Measurements from ENCODE around the gene PSMB5.

The PSMB5 gene

DNA sequence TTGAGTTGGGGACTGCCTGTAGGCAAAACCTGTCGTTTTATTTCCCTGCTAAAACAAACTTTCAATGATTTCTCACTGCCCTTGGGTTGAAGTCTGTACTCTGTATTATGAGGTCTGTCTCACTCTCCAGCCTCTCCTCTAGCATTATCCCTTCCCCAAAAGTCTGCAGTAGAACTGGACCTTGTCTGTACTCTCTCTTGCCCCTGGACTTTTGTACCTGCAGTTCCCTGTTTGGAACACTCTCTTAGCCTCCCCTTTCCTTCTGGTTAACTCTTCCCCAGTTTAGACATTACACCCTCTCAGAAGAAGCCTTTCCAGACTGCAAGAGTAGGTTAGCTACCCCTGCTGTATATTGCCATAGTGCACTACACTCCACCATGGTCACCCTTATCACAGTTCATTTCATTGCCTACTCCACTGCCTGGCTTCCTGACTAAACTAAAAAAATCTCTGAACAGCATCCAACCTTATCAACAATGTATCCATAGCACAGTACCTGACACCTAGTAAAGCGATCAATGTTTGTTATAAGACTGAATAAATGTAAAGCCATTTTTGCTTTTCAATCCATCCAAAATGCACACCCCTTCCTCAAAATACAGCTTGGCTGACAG is 48.7 kb downstream of the PSMB5 start:
- no peak for DNase-seq

DNA sequence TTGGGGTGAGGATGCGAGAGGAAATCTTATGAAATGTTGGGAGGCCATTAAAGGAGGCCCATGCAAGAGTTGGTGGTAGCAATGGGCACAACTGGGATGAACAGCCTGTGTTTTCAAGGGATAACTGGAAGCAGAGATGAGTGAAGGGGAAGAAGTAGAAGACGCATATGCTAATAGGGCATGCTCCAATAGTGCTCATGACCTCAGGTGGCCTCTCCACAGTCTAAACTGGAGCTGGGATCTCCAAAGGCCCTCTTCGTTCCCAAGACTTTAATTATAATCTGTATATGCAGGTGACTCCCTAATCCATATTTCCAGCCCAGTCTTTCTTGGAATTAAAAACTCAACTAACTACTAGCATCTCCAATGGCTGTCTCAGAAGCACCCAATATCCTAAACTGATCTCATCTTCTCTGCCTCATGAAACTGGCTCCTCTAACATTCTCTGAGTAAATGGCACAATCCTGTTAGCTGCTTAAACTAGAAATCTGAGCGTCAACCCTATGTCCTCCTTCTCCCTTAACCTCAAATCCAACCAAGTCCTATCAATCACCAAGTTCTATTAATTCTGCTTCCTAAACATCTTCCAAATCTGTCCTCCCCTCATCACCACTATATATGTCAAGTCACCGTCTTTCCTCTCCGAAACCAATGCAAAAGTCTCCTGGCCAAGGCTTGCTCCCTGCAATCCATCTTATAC is 49.6 kb downstream of the PSMB5 start:
- DNase-seq: no peak

DNA sequence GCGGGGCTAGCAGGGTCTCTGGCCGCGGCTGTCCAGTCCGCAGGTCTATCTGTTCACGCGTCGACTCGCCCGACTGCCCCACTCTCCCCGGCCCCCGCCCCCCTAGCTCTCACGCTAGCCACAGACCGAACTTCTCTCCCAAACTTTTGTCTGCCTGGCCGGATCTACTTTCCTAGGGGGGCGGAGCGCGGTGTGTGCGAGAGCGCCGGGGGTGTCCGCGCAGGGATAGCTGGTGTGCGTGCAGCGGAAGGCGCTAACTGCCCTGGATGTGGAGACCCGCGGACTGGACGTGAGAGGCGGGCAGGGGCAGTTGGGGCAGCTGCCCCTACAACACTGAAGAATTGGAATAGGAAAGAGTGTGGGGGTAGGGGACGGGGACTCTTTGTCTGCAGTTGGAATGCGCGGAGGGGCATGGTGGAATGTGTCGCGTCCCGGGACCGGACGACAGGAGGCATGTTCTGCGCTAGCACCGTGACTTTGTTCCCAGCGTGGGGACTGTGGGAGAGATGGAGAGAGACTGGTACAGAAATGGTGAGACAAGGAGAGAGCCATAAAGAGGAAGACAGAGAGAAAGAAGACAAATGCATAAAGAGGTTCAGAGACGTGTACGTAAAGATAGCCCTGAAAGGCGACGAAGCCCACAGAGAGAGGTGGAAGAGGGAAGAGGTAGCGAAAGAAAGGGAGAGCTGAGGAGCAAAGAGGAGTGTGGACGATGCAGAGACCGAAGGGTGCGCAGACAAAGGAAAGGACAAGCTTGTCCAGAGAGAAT is 52.0 kb downstream of the PSMB5 start, which contains the start of gene AJUBA:
TSS of gene AJUBA (minus strand) at position 75 of the 769 bp plus-strand sequence. CDS start 285 bp downstream, outside the sequence.
- DNase-seq: peak; percentile 97

DNA sequence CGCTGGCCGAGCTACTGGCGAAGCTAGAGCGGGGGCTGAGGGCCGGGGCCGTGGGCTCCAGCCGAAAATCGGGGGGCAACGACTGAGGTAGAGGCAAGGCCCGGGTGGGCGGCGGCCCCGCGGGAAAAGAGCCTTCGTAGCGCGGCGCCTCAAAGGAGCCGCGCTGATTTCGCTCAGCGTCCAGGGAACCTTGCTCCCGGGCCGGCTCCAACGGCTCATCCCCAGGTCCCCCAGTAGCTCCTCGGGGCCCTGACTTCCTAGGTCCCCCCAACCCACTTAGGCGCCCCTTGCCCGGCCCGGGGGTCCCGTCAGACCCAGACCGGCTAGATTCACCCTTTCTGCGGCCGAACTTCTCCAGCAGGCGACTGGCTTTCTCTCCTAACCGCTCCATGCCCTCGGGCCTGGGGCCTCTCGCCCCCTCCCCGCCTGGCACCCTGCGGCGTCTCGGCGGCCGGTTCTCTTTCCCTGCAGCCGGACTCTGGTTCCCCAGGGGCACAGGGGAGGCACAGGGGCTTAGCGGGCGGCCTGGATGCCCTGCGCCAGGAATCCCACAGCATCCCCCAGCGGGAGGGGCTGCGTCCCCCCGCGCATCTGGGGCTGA is 52.7 kb downstream of the PSMB5 start:
- DNase-seq: no peak

DNA sequence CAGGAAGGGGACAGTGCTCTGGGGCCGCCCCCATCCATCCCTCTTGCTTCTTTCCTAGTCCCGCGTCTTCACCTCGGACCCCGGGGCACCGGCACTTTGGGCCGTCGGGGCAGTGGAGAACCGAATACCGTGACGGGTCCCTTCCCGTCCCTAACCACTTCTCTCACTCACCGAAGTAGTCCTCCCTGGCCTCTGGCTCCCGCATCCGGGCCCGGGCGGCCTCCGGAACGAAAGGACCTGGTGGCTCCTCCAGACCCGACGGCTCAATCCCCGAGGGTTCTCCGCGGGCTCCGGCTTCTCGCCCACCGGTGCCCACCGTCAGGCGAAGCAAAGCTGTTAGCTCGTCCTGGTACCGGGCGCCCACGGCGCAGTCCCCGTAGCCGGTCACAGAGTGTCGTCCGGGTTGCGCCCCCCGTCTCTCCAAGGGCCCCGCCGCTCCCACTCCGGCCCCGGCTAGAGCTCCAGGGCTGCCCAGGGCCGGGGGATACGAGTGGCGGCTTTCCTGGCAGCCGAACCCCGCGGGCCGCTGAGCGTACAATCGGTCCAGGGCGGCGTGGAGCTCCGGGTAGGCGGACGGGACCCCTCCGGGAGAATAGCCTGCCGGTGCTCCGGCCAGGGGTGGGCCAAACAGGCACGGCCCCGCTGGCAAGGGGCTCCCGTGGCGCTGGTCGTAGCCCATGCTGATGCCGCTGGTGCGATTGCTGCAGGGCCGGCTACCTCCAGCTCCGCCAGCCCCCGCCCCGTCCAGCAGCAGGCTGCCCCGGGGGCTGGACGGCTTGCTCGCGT is 53.4 kb downstream of the PSMB5 start:
- DNase-seq: no peak

DNA sequence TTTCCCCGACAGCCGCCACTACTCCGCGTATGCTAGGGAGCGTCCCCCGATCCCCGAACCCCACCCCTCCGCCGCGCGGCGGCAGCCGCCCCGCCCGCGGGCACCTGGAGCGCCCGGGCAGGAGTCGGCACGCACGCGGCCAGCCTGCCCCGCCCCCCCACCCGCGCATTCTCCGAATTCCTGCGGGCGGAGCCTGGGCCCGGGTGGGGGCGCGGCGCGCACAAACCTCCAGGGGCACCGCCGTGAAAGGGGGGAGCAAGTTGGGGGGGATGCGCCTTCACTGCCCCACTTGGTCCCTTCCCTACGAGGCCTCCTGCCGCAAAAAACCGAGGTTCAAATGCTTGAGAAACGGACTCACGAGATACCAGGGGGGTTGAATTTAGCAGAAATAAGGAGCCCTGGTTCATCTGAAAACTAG is 54.0 kb downstream of the PSMB5 start:
- DNase-seq: peak; percentile 74

DNA sequence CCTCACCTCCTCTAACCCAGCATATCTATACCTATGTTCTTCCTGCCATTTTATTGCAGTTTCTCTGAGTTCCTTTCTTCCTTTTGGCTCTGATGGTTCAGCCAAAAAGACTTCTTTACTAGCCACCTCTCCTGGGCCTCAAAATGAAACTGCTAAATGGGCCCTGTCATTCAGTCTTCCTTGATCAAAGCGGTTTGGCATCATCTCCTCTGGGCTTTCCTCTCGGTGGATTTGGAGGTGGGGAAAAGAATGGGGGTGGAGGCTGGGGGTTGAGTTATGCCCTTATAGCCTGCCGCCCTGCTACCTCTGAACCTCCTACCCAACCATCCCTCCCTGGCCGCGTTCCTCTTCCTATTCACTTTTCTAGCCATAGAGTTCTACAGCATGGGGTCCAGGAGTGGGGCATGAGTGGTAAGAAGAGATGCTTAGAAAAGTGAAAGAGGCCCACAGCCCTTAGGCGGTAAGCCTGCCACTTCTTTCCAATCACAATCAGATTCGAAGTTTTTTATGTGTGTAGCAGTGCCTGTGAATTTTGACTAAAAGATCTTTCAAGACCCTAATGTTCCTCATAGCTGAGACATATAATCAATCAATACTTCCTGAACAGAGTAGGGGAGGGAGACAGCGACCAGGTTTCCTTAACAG is 54.8 kb downstream of the PSMB5 start:
- DNase-seq: no peak

DNA sequence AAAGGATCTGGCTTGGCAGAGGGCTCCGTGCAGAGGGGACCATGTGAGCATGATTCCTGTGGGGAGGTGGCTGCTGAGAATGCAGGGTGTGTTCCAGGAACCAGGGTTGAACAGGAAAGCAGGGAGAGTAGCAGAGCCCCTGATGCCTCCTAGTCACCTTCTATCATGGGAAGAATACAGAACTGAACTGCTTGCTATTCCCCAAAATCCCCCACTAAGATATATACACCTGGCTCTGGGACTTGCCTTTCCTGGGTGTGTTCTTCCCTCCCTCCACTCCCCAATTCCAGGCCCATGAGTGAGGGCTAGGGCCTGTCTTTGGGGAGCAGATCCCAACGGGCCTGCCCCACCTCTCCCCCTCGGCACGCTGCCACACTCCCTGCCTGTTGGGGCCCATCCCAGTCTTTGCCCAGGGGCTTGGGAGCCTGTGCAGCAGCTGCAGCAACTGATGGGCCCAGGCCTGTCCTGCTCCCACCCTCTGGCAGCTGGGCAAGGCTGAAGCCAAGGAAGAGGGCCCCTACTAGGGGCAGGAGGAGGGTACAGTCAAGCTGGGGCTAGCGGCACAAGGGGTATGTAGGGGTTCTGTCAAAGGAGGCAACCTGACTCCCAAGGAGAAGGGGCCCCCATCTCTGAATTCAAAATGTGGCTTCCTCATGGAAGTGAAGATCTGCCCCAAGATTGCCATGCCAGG is 55.6 kb downstream of the PSMB5 start:
- no peak for DNase-seq

DNA sequence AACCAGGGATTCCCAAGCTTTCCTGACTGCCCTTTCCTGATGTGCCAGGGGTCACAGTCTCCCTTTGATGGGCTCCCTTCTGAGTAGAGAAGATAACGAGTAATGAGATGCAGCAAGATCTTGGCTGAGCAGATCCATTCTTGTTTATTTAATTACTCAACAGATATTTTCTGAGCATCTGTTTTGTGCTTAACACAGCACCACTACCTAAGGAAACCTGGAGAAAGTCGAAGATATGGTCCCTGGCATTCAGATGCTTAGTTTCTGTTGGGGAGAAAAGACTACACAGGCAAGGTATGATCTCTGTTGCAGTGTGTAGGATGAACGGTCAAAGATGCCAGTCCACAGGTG is 56.2 kb downstream of the PSMB5 start:
- DNase-seq: no peak

DNA sequence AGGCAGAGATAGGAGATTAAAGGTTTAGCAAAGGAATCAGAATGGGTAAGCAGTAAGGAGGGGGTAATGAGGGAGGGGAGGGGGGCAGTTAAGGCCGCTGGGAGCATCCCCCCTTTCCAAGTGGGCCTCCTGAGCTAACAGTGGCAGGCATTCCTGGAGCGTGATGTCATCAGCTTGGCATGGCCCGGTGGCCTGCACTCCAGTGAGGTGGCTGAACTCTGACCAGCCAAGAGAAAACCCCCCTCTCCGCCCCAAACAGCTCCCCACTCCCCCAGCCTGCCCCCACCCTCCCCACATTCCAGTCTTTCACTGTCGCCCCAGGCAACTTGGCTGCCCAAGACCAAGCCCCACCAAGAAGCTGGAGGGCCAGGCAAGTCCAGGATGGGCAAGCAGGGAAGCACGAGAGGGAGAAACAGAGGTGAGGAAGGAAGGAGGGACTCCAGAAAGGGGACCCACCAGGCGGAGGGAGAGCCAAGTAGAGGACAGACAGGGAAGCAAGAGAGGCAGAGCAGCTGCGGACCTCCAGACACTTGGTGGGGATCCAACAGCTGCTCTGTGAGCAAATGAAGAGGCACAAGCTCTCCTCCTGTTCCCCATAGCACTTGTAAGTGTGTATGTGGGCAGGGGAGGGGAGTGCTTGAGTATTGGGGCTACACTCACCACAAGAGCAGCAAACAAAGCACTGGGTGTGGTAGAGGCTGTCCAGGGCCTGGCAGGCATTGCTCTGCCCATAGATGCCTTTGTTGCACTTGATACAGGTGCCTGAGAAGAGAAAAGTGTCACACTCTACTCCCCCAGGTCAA is 56.8 kb downstream of the PSMB5 start:
- DNase-seq: peak; percentile 84

DNA sequence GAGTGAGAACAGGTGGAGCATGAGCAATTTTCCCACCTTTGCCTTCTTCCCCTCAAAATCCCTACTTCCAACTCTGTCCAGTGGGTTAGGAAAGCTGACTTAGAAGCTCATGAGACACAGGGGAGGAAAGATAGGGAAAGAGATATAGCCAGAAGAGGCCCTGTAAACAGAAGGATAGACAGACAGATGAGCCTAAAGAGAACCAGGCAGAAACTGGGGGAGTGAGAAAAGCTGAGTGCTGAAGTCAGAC is 57.3 kb downstream of the PSMB5 start:
- DNase-seq: no peak

DNA sequence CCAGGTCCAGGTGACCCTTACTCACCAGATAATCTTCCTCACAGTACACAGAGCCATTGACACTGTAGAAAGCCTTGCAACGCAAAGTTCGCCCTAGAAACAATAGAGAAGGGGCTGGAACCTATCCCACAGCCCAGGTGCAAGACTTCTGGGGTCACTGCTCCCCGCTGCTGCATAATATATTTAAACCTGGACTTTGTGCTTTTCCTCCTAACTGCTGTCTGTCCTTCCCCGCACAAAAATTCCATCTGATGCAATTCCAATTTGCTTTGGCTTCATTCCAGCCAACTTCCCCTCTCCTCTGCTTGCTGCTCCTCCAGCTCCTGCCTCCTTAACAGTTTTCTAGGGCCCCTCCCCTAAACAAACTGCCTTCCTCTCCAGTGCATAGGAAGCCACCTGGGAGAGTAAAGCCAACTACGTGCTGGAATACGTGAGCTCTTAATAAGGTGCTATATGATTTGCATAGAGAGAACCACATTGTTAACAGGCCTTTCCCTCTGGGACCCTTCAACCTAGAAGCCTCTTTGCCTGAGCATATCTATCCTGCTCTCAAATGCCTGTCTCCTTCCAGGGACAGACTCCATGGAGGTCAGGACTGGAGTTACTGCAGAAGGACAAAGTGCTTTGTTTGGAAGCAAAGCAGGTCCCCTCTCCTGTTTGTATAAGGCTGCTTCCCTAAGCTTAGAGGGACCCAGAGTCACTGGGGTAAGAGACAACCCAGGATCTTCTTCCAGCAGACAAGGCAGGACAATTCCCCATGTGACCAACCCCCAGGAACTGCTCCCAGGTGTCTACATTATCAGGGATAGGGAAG is 57.9 kb downstream of the PSMB5 start:
- DNase-seq: peak; percentile 81
